MM.1S (cell line): ENCODE data around the gene CAPZA2.

Experiments used
- EZH2 ChIP-seq: fragments of 300-600 bp; sonication (generic); optimal IDR thresholded peaks from 2 replicates; pipeline ENCODE3; 2017; ENCODE audit warnings: low read depth, mild to moderate bottlenecking, antibody characterized with exemption, low read length, mixed read lengths
- TF ChIP-seq, protein P1 (sequence below): fragments of 300-600 bp; sonication (generic); IDR thresholded peaks from 2 replicates; pipeline ENCODE4 v1.5.1; 2016; ENCODE audit warnings: antibody characterized with exemption, low read length, mixed read lengths

DNA sequence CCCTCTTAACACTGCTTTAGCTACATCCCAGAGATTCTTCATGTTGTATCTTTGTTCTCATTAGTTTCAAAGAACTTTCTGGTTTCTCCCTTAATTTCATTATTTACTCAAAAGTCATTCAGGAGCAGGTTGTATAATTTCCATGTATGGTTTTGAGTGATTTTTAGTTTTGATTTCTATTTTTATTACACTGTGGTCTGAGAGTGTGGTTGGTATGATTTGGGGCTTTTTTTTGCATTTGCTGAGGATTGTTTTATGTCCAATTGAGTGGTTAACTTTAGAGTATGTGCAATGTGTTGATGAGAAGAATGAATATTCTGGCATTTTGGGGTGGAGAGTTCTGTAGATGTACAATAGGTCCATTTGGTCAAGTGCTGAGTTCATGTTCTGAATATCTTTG, 37.9 kb upstream of the CAPZA2 start:
- TF ChIP-seq, protein P1, sequence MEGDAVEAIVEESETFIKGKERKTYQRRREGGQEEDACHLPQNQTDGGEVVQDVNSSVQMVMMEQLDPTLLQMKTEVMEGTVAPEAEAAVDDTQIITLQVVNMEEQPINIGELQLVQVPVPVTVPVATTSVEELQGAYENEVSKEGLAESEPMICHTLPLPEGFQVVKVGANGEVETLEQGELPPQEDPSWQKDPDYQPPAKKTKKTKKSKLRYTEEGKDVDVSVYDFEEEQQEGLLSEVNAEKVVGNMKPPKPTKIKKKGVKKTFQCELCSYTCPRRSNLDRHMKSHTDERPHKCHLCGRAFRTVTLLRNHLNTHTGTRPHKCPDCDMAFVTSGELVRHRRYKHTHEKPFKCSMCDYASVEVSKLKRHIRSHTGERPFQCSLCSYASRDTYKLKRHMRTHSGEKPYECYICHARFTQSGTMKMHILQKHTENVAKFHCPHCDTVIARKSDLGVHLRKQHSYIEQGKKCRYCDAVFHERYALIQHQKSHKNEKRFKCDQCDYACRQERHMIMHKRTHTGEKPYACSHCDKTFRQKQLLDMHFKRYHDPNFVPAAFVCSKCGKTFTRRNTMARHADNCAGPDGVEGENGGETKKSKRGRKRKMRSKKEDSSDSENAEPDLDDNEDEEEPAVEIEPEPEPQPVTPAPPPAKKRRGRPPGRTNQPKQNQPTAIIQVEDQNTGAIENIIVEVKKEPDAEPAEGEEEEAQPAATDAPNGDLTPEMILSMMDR: no peak
- TF ChIP-seq EZH2: no peak
